Aortic smooth muscle cell (primary cell): ENCODE data around the gene OVOL1. TPM values are rescaled to one million over a fixed set of nuclear protein-coding genes. Genes with fewer than 3 reads are reported as not detected.

Experiments
- total RNA-seq: library from RNA; depleted of rRNA; stranded (reverse); fragments of >200 nt; gene quantifications from 2 replicates; pipeline ENCODE4 v1.2.3, GENCODE V29; 2014

OVOL1 gene
- total RNA-seq = not detected in 2 replicates

GRCh38 chr11:65786786-65787636 lies at the start of gene OVOL1:
TSS of gene OVOL1 (plus strand) at chr11:65787063. CDS start at chr11:65787374, 311 bp downstream.

DNA sequence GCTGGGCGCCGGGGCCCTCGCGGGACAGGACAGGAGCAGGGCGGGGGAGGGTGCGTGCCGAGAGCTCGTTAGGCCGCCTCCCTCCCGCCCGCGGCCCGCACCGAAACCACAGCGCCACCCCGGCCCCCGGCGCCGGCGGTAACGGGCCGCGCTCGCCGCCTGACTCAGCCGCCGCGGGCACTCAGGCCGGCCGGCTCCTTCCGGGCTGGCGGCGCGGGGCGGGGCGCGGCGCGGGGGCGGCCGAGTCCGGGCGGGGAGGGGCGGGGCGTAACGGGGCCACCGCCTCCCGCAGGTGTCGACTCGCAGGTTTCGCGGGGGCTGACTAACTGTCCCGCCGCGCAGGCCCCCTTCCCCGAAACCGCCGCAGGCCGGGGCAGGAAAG lies 6.1 kb upstream of the OVOL1 start, which contains the start of gene AP5B1:
TSS of gene AP5B1 (minus strand) at position 207 of the 382 bp plus-strand sequence. CDS start 385 bp downstream, outside the sequence.

GRCh38 chr11:65833297-65834030 lies 46.6 kb downstream of the OVOL1 start, which contains the start of gene SNX32:
TSS of gene SNX32 (plus strand) at chr11:65833963. CDS start at chr11:65834066, 103 bp downstream.

Other genes starting within 250 kb of the OVOL1 start
- 59.5 and 86.0 TPM in 2 replicates for gene LTBP3, start 228.7 kb upstream of the OVOL1 start, total RNA-seq
- gene ZNRD2, start 216.6 kb upstream of the OVOL1 start, total RNA-seq = 28.5 and 40.3 TPM in 2 replicates
- 19.4 and 22.1 TPM in 2 replicates for gene FAM89B, start 214.5 kb upstream of the OVOL1 start, total RNA-seq
- gene EHBP1L1, start 211.0 kb upstream of the OVOL1 start, total RNA-seq = 116 and 131 TPM in 2 replicates
- gene KCNK7, start 191.3 kb upstream of the OVOL1 start, total RNA-seq = 0.06 and 0.13 TPM in 2 replicates
- gene MAP3K11, start 172.8 kb upstream of the OVOL1 start, total RNA-seq = 23.8 and 23.9 TPM in 2 replicates
- gene PCNX3, start 171.3 kb upstream of the OVOL1 start, total RNA-seq = 12.7 and 14.7 TPM in 2 replicates
- 11.9 and 13.9 TPM in 2 replicates for gene SIPA1, start 149.0 kb upstream of the OVOL1 start, total RNA-seq
- gene RELA, start 124.1 kb upstream of the OVOL1 start, total RNA-seq = 20.2 and 20.7 TPM in 2 replicates
- 50.4 and 53.0 TPM in 2 replicates for gene KAT5, start 74.8 kb upstream of the OVOL1 start, total RNA-seq
- 42.2 and 42.3 TPM in 2 replicates for gene RNASEH2C, start 66.3 kb upstream of the OVOL1 start, total RNA-seq
- 4.9 and 5.5 TPM in 2 replicates for gene AP5B1, start 6.1 kb upstream of the OVOL1 start, total RNA-seq
- gene SNX32, start 46.9 kb downstream of the OVOL1 start, total RNA-seq = 0.37 and 0.40 TPM in 2 replicates
- 1,495 and 1,569 TPM in 2 replicates for gene CFL1, start 71.1 kb downstream of the OVOL1 start, total RNA-seq
- gene MUS81, start 73.4 kb downstream of the OVOL1 start, total RNA-seq = 38.2 and 48.4 TPM in 2 replicates
- 78.6 and 82.4 TPM in 2 replicates for gene EFEMP2, start 85.7 kb downstream of the OVOL1 start, total RNA-seq
- gene CTSW, start 92.8 kb downstream of the OVOL1 start, total RNA-seq = 0.12 TPM in 1 of 2 replicates, not detected in the other
- gene FIBP, start 101.4 kb downstream of the OVOL1 start, total RNA-seq = 221 and 262 TPM in 2 replicates
- 80.3 and 83.5 TPM in 2 replicates for gene CCDC85B, start 103.6 kb downstream of the OVOL1 start, total RNA-seq
- gene FOSL1, start 113.3 kb downstream of the OVOL1 start, total RNA-seq = 24.0 and 32.9 TPM in 2 replicates
- 25.0 and 26.1 TPM in 2 replicates for gene C11orf68, start 132.0 kb downstream of the OVOL1 start, total RNA-seq
- gene DRAP1, start 132.4 kb downstream of the OVOL1 start, total RNA-seq = 574 and 841 TPM in 2 replicates
- 0.13 TPM in 1 of 2 replicates, not detected in the other for gene TSGA10IP, start 158.4 kb downstream of the OVOL1 start, total RNA-seq
- 52.0 and 80.1 TPM in 2 replicates for gene SART1, start 174.7 kb downstream of the OVOL1 start, total RNA-seq
- gene EIF1AD, start 215.1 kb downstream of the OVOL1 start, total RNA-seq = 32.6 and 36.8 TPM in 2 replicates
- 16.5 and 25.9 TPM in 2 replicates for gene BANF1, start 215.4 kb downstream of the OVOL1 start, total RNA-seq
- gene CST6, start 224.9 kb downstream of the OVOL1 start, total RNA-seq = 3.3 and 7.6 TPM in 2 replicates
- 0.13 and 0.19 TPM in 2 replicates for gene CATSPER1, start 239.4 kb downstream of the OVOL1 start, total RNA-seq